Measurements from ENCODE around the gene ARHGEF37.

Gene ARHGEF37

DNA sequence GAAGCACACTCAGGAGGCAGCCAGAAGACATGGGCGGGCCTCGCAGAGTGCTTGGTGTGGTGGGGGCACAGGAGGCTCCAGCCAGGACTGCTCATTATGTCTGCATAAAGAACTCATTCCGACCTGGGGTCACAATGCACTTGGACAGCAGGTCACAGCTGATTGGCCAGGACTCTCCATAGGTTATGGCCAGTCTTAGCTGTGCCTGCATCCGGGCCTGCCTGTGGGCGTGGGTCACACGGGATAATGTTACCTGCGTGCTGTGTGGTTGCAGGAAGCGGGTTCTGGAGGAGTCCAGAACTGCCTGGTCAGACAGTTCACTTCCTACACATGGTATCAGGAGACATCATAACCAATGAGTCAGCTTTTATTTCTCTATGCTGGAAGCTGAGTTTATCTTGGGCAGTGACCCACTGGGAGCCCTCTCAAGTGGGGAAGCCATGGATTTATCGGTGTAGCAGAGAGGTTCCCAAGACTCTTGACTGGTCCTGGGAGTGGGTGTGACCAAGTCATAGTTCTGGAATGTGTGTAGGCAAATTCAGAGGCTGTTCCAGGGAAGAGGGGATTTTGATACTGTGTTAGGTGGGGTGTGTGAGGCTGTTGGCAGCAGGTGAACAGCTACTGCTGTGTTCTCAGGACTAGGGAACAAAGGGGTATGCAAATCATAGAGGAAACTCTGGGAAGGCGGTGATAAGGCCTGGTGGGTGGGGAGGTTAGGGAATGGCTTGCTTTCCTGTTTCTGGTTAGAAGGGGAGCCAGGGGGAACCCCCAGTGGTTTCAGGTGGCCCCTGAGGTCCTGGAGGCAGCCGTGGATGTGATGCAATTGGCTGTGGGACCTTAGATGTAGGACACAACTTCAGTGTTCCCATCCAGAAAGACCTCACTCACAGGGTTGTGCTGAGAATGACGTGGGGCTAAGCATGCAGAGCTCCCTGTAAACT, 51.3 kb downstream of the ARHGEF37 start:
- no peaks in the 10 kb centered on the region for H3K79me2 ChIP-seq (ENCODE audit: low read length)
- H4K20me1 ChIP-seq (ENCODE audit: insufficient read depth, low read length), result no peaks in the 10 kb centered on the region
- no peak overlapping the region for H3K4me3 ChIP-seq (ENCODE audit: low read length)
- H3K36me3 ChIP-seq (replicated peaks; ENCODE audit: low read depth, low read length), result no peaks in the 10 kb centered on the region
- TF ChIP-seq, protein P1, sequence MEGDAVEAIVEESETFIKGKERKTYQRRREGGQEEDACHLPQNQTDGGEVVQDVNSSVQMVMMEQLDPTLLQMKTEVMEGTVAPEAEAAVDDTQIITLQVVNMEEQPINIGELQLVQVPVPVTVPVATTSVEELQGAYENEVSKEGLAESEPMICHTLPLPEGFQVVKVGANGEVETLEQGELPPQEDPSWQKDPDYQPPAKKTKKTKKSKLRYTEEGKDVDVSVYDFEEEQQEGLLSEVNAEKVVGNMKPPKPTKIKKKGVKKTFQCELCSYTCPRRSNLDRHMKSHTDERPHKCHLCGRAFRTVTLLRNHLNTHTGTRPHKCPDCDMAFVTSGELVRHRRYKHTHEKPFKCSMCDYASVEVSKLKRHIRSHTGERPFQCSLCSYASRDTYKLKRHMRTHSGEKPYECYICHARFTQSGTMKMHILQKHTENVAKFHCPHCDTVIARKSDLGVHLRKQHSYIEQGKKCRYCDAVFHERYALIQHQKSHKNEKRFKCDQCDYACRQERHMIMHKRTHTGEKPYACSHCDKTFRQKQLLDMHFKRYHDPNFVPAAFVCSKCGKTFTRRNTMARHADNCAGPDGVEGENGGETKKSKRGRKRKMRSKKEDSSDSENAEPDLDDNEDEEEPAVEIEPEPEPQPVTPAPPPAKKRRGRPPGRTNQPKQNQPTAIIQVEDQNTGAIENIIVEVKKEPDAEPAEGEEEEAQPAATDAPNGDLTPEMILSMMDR (IDR thresholded peaks at IDR 0.05; ENCODE audit: low read depth, low read length), result no peak
- TF ChIP-seq EZH2phosphoT487 (IDR thresholded peaks at IDR 0.05; ENCODE audit: low read depth), result no peak
- no peak overlapping the region for H3K9ac ChIP-seq (ENCODE audit: low read length)
- peaks cover 13% of the 10 kb centered on the region for H3K4me1 ChIP-seq (ENCODE audit: low read length)
- no peak overlapping the region for H2AFZ ChIP-seq (ENCODE audit: low read depth, low read length)
- H3K27ac ChIP-seq (ENCODE audit: low read length), result no peak overlapping the region
- H3K4me2 ChIP-seq (ENCODE audit: low read length), result peak overlapping the region; percentile 26
- no peaks in the 10 kb centered on the region for H3K9me3 ChIP-seq (ENCODE audit: insufficient read depth, low read length)
- H3K27me3 ChIP-seq (ENCODE audit: low read depth, low read length), result no peaks in the 10 kb centered on the region

DNA sequence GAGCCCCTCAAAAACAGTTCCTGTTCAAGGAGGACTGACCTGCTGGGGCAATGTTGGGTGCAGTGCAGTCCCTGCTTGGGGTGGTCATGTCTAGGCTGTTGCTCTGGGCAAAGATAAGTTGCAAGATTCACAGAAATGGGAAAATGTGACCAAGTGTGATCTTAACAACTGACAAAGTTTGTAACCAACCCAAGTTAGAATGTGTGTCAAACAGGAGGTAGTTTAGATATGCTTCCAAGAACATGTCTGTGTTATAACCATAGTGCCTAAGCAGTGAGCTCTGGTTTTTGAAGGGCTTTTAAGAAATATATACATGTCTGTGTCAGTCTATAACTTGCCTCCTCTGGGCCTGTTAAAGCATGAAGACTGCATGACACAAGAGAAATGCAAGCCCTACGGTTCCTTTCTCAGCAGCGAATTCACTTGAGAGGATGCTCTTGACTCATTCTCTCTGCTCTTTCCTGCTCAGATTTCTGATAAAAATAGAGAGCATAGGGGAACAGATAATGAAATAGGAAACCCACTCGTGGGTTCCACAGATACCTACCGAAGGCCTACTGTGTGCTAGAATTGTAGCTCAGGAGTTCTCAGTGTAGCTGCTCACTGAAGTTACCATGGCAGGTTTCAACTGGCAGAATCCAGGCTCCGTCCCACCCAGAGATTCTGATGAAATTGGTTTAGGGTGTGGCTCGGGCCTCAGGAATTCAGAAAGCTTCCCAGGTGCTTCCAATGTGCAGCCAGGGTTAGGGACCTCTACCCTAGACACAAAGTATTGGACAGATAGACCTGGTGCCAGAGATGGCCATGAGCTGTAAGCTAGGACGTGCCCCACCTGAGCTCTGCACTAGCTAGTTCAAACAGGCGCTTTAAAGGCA, 52.4 kb downstream of the ARHGEF37 start:
- Histone ChIP-seq H4K20me1 (ENCODE audit: insufficient read depth, low read length) (no peaks in the 10 kb centered on the region), H3K27me3 (ENCODE audit: low read depth, low read length) (no peaks in the 10 kb centered on the region), H3K36me3 (replicated peaks; ENCODE audit: low read depth, low read length) (no peaks in the 10 kb centered on the region), H3K4me3 (ENCODE audit: low read length) (no peak overlapping the region), H3K79me2 (ENCODE audit: low read length) (no peaks in the 10 kb centered on the region), H3K4me2 (ENCODE audit: low read length) (no peak overlapping the region), H3K9me3 (ENCODE audit: insufficient read depth, low read length) (no peaks in the 10 kb centered on the region), H3K9ac (ENCODE audit: low read length) (no peak overlapping the region), H3K4me1 (ENCODE audit: low read length) (peaks cover 13% of the 10 kb centered on the region), H2AFZ (ENCODE audit: low read depth, low read length) (no peak overlapping the region), H3K27ac (ENCODE audit: low read length) (no peak overlapping the region)
- no peak for TF ChIP-seq EZH2phosphoT487 (IDR thresholded peaks at IDR 0.05; ENCODE audit: low read depth)
- TF ChIP-seq, protein P1 (IDR thresholded peaks at IDR 0.05; ENCODE audit: low read depth, low read length), result no peak

DNA sequence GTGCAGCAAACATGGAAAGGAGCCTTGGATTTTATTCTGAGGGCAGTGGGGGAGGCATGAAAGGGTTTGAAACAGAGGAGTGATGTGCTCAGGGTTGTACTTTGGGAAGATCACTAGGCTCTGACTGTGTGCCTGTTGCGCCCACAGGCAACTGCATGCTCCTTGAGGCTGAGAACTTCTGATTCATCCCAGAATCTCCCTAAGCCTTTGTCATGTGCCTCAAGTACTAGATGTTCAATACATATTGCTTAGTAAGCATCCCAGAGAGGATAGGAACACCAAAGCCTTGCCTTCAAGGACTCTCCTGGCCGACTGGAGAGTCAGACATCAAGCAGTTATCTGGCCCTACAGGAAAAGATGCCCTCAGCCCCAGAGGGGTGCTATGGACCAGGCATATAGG, 54.1 kb downstream of the ARHGEF37 start:
- Histone ChIP-seq H3K4me3 (ENCODE audit: low read length) (no peak overlapping the region), H3K27me3 (ENCODE audit: low read depth, low read length) (no peaks in the 10 kb centered on the region), H4K20me1 (ENCODE audit: insufficient read depth, low read length) (no peaks in the 10 kb centered on the region), H3K9ac (ENCODE audit: low read length) (no peak overlapping the region), H3K4me1 (ENCODE audit: low read length) (peaks cover 13% of the 10 kb centered on the region), H3K79me2 (ENCODE audit: low read length) (no peaks in the 10 kb centered on the region), H3K4me2 (ENCODE audit: low read length) (no peak overlapping the region), H3K36me3 (replicated peaks; ENCODE audit: low read depth, low read length) (no peaks in the 10 kb centered on the region), H2AFZ (ENCODE audit: low read depth, low read length) (no peak overlapping the region), H3K27ac (ENCODE audit: low read length) (no peak overlapping the region), H3K9me3 (ENCODE audit: insufficient read depth, low read length) (no peaks in the 10 kb centered on the region)
- no peak for TF ChIP-seq EZH2phosphoT487 (IDR thresholded peaks at IDR 0.05; ENCODE audit: low read depth)
- TF ChIP-seq, protein P1 (IDR thresholded peaks at IDR 0.05; ENCODE audit: low read depth, low read length), result no peak
